AG04449 (cell line): ENCODE results near the gene NDST1.
A peak's percentile ranks its signal among the peaks of the same experiment; 100 is the strongest.

Source experiments
- CTCF ChIA-PET: fragments of 350-600 bp; formaldehyde crosslinking; extraction: SDS; loops from one replicate; lab custom pipeline; 2021; ENCODE audit warnings: antibody characterized with exemption; lab: Yijun Ruan, JAX
- POLR2A ChIA-PET: fragments of 400-600, 350-600 bp; formaldehyde crosslinking; extraction: SDS; loops from one replicate; lab custom pipeline; 2020; ENCODE audit warnings: antibody characterized with exemption, inconsistent platforms; lab: Yijun Ruan, JAX
- DNase-seq: peaks from one replicate; pipeline ENCODE4 v3.0.0-alpha.2; 2010; ENCODE audit warnings: low read depth, low spot score
- H3K4me3 ChIP-seq: 2 replicates; pipeline ENCODE4 v1.5.1; 2011; ENCODE audit warnings: low read depth, mild to moderate bottlenecking, control low read depth, low read length
- TF ChIP-seq, protein P1 (sequence below): IDR thresholded peaks from one replicate; pipeline ENCODE4 v1.5.1; 2011; ENCODE audit warnings: mild to moderate bottlenecking, moderate library complexity, low read length, control low read depth, inconsistent platforms; ENCODE audit not compliant: insufficient read depth; ENCODE audit errors: missing control alignments

NDST1 gene

DNA sequence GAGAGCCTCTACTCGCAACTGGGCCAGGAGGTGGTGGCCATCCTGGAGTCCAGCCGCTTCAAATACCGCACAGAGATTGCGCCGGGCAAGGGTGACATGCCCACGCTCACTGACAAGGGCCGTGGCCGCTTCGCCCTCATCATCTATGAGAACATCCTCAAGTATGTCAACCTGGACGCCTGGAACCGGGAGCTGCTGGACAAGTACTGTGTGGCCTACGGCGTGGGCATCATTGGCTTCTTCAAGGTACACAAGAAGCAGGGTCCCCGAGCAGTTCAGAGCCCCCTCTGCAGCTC lies 13.5 kb downstream of the NDST1 start:
- TF ChIP-seq, protein P1, sequence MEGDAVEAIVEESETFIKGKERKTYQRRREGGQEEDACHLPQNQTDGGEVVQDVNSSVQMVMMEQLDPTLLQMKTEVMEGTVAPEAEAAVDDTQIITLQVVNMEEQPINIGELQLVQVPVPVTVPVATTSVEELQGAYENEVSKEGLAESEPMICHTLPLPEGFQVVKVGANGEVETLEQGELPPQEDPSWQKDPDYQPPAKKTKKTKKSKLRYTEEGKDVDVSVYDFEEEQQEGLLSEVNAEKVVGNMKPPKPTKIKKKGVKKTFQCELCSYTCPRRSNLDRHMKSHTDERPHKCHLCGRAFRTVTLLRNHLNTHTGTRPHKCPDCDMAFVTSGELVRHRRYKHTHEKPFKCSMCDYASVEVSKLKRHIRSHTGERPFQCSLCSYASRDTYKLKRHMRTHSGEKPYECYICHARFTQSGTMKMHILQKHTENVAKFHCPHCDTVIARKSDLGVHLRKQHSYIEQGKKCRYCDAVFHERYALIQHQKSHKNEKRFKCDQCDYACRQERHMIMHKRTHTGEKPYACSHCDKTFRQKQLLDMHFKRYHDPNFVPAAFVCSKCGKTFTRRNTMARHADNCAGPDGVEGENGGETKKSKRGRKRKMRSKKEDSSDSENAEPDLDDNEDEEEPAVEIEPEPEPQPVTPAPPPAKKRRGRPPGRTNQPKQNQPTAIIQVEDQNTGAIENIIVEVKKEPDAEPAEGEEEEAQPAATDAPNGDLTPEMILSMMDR, result no peak
- no peak for DNase-seq
- no peak overlapping the region for H3K4me3 ChIP-seq
- ChIA-PET POLR2A (no interaction called here), CTCF (interaction anchor here (0.8 to 8.2 kb wide), 5 partner anchors 9 to 71 kb away, joined by 3 to 124 read pairs (median 30); no protein-coding TSS in a partner anchor)

DNA sequence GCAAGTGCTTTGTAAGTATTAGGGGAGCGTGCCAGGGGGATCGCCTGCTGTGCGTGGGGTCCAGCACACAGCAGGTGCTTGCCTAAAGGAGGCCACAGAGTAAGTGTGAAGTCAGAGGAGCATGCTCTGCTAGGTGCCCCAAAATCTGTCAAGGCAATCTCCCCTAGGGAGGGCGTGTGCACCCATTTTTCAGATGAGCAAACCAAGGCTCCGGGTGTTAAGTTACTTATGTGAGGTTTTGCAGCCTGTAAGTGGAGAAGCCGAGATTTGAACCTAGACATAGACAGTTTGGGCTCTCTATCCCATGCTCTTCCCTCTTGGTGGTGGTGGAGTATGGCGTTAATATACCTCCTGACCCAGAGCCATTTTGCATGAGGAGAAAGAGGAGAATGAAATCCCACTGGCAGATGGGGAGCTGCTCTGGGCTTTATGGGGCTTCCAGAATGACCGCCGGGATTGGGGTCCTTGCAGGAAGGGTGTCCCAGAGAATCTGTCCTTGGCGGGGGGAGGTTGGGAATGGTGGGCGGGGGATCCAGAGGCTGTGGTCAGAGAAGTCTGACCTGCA lies 14.1 kb downstream of the NDST1 start:
- POLR2A ChIA-PET, result no interaction called here
- H3K4me3 ChIP-seq, result no peak overlapping the region
- no peak for DNase-seq
- TF ChIP-seq, protein P1, result no peak
- CTCF ChIA-PET, result interaction anchor here (0.8 to 8.2 kb wide), 7 partner anchors 9 to 72 kb away, joined by 3 to 124 read pairs (median 19); no protein-coding TSS in a partner anchor

DNA sequence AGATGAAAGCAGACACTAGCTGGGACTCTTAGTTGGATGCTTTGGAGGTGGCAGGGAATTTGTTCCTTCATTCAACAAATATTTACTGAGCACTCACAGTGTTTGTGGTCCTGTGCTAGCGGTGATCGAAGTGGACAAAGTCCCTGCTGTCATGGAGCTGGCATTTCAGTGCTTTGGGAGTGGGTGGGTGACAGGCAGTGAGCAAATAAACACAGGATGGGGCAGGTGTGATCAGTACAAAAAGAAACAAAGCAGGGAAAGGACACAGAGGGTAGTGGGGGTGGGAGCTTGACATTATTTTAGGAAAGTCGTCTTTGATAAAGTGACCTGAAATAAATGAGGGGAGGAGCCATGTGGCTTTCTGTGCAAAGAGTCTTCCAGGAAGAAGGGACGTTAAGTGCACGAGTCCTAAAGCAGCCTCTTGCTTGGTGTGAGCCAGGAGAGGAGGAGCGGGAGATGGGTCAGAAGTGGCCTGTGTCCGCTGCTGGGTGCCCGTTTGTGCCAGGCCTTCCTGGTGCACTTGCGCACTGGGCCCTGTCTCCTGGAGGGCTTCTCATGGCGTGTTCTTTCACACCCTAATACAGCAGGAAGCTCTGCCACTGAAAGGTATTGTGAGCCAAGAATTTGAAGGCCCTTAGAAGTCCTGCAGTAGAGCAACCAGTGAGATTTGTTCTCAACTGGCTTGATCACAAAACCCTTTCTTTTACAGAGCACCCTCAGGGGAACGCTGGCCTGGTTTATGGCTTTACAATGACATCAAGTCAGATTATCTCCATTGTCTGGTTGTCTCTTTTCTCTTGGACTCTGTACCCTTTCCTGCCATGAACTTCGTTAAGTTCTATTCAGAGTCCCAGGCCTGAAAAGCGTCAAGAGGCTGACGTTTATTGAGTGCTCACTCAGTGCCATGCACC lies 14.8 kb downstream of the NDST1 start:
- ChIA-PET POLR2A (interaction anchor here (0.7 kb wide), 1 partner anchor 34 kb away, joined by 4 read pairs; no protein-coding TSS in a partner anchor), CTCF (interaction anchor here (0.6 to 8.2 kb wide), 13 partner anchors 9 to 72 kb away, joined by 3 to 124 read pairs (median 9); no protein-coding TSS in a partner anchor)
- no peak overlapping the region for H3K4me3 ChIP-seq
- TF ChIP-seq, protein P1, result no peak
- no peak for DNase-seq

DNA sequence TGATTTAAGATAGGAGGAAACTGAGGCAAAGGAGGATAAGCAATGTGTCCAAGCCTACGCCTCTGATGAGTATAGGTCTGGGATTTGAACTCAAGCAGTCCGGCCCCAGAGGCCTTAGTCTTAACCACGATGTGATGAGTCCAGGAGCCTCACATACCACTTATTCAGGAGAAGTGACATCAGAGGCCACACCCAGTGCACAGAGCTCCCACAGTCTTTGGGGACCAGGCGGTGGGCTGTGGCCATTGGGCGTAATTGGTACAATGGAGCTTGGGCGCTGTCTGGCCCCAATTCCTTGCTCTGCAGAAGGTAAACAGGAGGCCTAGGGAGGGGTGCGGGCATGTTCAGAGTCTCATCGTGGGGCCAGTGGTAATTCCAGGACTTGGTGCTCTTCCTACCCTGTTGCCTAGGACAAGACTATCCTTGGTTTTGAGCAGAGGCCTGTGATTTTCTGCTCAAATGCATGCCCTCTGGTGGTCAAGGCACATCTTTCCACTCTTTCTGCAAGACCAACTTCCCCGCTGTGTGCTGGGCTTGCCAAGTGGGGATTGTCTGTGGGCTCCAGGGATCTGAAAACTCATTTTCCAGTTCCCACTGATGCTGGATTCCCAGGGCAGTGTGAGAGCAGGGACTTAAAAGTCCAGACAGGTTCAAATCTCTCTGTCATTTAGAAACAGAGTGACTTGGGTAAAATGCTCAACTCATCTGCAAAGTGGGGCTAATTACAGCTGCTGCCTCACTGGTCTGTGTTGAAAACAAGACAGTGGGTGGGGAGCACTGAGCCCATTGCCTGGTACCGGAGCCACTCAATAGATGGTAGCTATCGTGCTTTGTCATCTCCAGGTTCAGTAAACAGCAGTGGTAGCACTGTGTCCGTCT lies 15.8 kb downstream of the NDST1 start:
- TF ChIP-seq, protein P1, result peak; percentile 69
- ChIA-PET POLR2A (no interaction called here), CTCF (interaction anchor here (0.6 to 8.2 kb wide), 19 partner anchors 8 to 73 kb away, joined by 3 to 124 read pairs (median 5); no protein-coding TSS in a partner anchor)
- DNase-seq, result no peak
- no peak overlapping the region for H3K4me3 ChIP-seq

DNA sequence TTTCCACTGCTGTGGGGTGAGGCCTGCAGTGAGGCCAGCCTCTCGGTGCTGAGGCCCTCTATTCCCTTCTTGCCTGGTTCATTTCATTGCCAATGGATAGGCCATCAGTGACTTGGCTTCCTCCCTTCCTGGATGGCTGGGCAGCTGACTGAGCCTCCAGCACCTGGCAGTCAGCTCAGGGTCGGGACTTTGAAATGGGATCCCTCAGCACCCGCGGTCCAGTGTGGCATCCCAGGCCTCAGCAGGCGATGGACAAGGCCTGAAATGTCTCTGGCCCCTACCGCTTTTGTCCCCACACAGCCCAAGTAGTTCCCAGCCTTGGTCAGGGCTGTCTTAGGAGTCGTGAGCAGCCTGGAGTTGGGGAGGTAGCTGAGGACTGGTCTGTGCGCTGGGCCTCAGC lies 17.2 kb downstream of the NDST1 start:
- no peak for DNase-seq
- no peak overlapping the region for H3K4me3 ChIP-seq
- ChIA-PET CTCF (interaction anchor here (0.7 to 8.2 kb wide), 12 partner anchors 9 to 74 kb away, joined by 3 to 124 read pairs (median 12); no protein-coding TSS in a partner anchor), POLR2A (no interaction called here)
- TF ChIP-seq, protein P1, result no peak
